Nephron progenitor cell (in vitro differentiated cells): ENCODE measurements around the gene PARVA.
"Not testable (repeated sequence)": the region's sequence is repeated elsewhere in the genome, so short reads cannot be mapped to it uniquely, and the experiment has no call there.

Source experiments
- DNase-seq: peaks from one replicate; pipeline ENCODE4 v3.0.0; 2021
- H3K27ac Mint-ChIP-seq: 2 replicates; pipeline ENCODE4 v1.8.0; 2021; ENCODE audit warnings: mild to moderate bottlenecking, moderate library complexity, mixed read lengths
- H3K27me3 Mint-ChIP-seq: 2 replicates; pipeline ENCODE4 v1.8.0; 2021; ENCODE audit warnings: mild to moderate bottlenecking, low read depth, mixed read lengths; ENCODE audit not compliant: poor library complexity
- H3K36me3 Mint-ChIP-seq: 2 replicates; pipeline ENCODE4 v1.8.0; 2021; ENCODE audit warnings: low read depth, mixed read lengths
- H3K4me1 Mint-ChIP-seq: 2 replicates; pipeline ENCODE4 v1.8.0; 2021; ENCODE audit warnings: mixed read lengths
- H3K4me3 Mint-ChIP-seq: 2 replicates; pipeline ENCODE4 v1.8.0; 2021; ENCODE audit warnings: mild to moderate bottlenecking, moderate library complexity, mixed read lengths
- H3K9me3 Mint-ChIP-seq: 2 replicates; pipeline ENCODE4 v1.8.0; 2021; ENCODE audit warnings: mild to moderate bottlenecking, moderate library complexity, mixed read lengths
- CTCF ChIP-seq: fragments of 200-600 bp; sonication (generic); IDR thresholded peaks from 2 replicates; pipeline ENCODE4 v1.5.0; 2021; ENCODE audit warnings: antibody characterized with exemption

PARVA gene

DNA sequence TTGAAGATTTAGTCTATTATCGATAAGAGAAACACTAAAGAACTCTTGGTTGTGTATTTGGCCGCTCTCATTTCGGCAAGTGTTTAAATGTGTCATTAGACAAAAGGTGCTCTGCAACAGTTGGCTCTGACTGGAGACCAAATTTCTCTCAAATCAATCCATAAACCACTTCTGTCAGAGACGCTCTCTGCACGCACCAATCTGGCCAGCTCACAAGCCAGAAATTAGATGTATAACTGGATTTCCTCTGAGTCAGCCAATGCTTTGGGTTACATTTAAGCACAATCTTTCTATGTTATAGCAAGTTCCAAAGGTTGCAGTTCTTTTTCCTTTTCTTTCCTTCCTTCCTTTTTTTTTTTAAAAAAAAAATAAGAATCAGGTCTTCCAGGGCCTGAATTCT, 17.6 kb upstream of the PARVA start:
- DNase-seq, result no peak
- no peak overlapping the region for H3K4me3 Mint-ChIP-seq
- H3K27me3 Mint-ChIP-seq, result peaks cover 5% of the 10 kb centered on the region
- H3K9me3 Mint-ChIP-seq, result no peaks in the 10 kb centered on the region
- TF ChIP-seq CTCF, result no peak
- no peaks in the 10 kb centered on the region for H3K36me3 Mint-ChIP-seq
- no peak overlapping the region for H3K27ac Mint-ChIP-seq
- peaks cover 37% of the 10 kb centered on the region for H3K4me1 Mint-ChIP-seq

DNA sequence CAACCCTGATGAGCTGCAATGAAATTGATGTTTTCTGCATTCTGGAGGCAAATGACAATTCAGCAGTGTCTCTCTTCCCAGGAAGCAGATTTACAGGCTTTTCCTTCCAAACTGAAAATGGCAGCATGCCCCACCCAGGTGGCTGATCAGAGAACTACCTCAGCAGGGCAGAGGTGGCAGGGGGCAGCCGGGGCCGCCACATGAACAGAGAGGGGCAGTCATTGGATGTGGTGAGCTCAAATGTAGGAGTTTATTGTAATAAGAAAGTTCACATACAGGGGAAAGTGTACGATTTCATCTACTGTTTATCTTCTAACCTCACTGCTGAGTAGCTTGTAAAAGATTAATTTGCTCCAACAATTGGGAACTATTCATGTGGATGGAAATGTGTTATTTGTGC, 15.7 kb upstream of the PARVA start:
- H3K4me1 Mint-ChIP-seq, result peaks cover 45% of the 10 kb centered on the region

GRCh38 chr11:12362857-12363256, 14.5 kb upstream of the PARVA start:
- peaks cover 45% of the 10 kb centered on the region for H3K4me1 Mint-ChIP-seq
- H3K9me3 Mint-ChIP-seq, result peaks cover 23% of the 10 kb centered on the region
- peaks cover 5% of the 10 kb centered on the region for H3K36me3 Mint-ChIP-seq
- no peak for TF ChIP-seq CTCF
- no peak for DNase-seq
- H3K27ac Mint-ChIP-seq, result no peak overlapping the region
- no peaks in the 10 kb centered on the region for H3K27me3 Mint-ChIP-seq
- H3K4me3 Mint-ChIP-seq, result no peak overlapping the region

More for the DNA sequence above, 15.7 kb upstream of the PARVA start:
- Mint-ChIP-seq H3K27ac (peak overlapping the region; percentile 81), H3K9me3 (peaks cover 11% of the 10 kb centered on the region), H3K36me3 (no peaks in the 10 kb centered on the region), H3K4me3 (no peak overlapping the region), H3K27me3 (no peaks in the 10 kb centered on the region)
- TF ChIP-seq CTCF, result no peak
- DNase-seq, result no peak

GRCh38 chr11:12363373-12363772, 14.0 kb upstream of the PARVA start:
- Mint-ChIP-seq H3K27ac (no peak overlapping the region), H3K4me1 (peaks cover 45% of the 10 kb centered on the region)

GRCh38 chr11:12365965-12366575, 11.3 kb upstream of the PARVA start:
- H3K27ac Mint-ChIP-seq, result not testable (repeated sequence)

More at GRCh38 chr11:12363373-12363772, 14.0 kb upstream of the PARVA start:
- Mint-ChIP-seq H3K9me3 (peaks cover 26% of the 10 kb centered on the region), H3K27me3 (no peaks in the 10 kb centered on the region), H3K36me3 (peaks cover 5% of the 10 kb centered on the region), H3K4me3 (no peak overlapping the region)
- no peak for DNase-seq
- no peak for TF ChIP-seq CTCF

DNA sequence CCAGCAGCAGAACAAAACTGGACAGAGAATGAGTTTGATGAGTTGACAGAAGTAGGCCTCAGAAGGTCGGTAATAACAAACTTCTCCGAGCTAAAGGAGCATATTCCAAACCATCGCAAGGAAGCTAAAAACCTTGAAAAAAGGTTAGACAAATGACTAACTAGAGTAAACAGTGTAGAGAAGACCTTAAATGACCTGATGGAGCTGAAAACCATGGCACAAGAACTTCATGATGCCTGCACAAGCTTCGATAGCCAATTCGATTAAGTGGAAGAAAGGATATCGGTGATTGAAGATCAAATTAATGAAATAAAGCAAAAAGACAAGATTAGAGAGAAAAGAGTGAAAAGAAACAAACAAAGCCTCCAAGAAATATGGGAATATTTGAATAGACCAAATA, 10.3 kb upstream of the PARVA start:
- DNase-seq, H3K27me3 Mint-ChIP-seq, H3K4me3 Mint-ChIP-seq, H3K27ac Mint-ChIP-seq, H3K36me3 Mint-ChIP-seq: not testable (repeated sequence)
- peaks cover 50% of the 10 kb centered on the region for H3K9me3 Mint-ChIP-seq
- H3K4me1 Mint-ChIP-seq, result peaks cover 25% of the 10 kb centered on the region

More at GRCh38 chr11:12365965-12366575, 11.3 kb upstream of the PARVA start:
- H3K4me3 Mint-ChIP-seq, H3K27me3 Mint-ChIP-seq, H3K36me3 Mint-ChIP-seq: not testable (repeated sequence)
- Mint-ChIP-seq H3K4me1 (peaks cover 35% of the 10 kb centered on the region), H3K9me3 (peaks cover 47% of the 10 kb centered on the region)
- DNase-seq, result peak; percentile 29

DNA sequence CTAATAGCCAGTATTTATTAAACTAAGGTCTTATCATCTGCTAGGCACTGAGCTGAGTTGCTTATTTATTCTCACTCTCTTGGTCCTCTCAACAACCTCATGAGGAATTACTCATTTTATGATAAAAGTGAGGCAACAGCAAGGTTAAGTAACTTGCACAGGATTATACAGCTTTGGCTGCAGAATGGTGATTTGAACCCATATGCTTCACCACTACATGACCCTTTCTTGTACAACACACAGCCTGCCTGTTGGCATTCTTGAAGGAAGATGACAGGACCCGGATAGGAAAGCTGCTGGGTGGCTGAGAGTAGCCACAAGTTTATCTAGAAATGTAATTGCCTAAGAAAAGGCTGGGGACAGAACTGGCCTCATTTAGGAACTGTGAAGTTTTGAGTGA, 5.3 kb upstream of the PARVA start:
- H3K4me1 Mint-ChIP-seq, result peaks cover 13% of the 10 kb centered on the region
- peaks cover 44% of the 10 kb centered on the region for H3K9me3 Mint-ChIP-seq
- H3K27me3 Mint-ChIP-seq, result peaks cover 9% of the 10 kb centered on the region
- H3K4me3 Mint-ChIP-seq, result no peak overlapping the region
- H3K36me3 Mint-ChIP-seq, result peaks cover 2% of the 10 kb centered on the region
- no peak for DNase-seq
- H3K27ac Mint-ChIP-seq, result no peak overlapping the region
- TF ChIP-seq CTCF, result no peak
